ENCODE data around the gene NOL3.

NOL3 gene

DNA sequence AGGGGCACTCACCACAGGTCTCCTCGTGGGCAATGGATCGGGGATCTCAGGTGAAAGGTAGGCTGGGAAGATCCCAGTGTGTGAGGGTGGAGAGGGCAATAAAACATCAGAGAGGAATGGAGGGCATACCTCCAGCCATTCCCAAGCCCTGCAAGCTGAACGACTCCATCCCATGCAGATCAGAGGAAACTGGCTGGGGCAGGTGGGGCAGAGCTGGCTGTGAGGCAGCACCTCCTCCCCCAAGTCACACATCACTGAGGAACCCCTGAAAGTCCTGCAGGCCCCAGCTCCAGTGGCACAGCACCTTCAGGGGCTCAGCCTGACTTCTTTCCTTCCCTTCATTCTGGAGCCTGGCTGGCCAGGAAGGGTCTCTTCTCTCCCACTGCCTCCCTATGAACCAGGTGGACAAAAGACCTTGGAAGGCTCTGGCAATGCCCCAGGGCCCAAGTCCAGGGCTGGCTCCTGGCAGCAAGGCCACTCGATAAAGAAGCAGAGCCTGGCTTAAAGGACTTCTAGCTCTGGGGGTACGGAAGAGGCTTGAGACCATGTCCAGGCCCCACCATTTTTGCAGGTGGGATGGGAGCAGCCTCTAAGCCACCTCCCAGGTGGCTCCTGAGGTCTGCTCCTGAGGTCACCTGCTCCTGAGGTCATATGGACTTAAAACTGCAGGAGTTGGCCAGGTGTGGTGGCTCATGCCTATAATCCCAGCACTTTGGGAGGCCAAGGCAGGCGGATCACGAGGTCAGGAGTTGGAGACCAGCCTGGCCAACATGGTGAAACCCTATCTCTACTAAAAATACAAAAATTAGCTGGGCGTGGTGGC is 43.1 kb downstream of the NOL3 start:
- H3K27me3 ChIP-seq (ENCODE audit: insufficient read depth, poor library complexity, severe bottlenecking) = no peaks in the 10 kb centered on the region
- ATAC-seq (ENCODE audit: low read depth) (peak; percentile 4), DNase-seq (ENCODE audit: low spot score) (no peak)
- no peaks in the 10 kb centered on the region for H3K36me3 ChIP-seq (ENCODE audit: low read depth)
- TF ChIP-seq, protein P1, sequence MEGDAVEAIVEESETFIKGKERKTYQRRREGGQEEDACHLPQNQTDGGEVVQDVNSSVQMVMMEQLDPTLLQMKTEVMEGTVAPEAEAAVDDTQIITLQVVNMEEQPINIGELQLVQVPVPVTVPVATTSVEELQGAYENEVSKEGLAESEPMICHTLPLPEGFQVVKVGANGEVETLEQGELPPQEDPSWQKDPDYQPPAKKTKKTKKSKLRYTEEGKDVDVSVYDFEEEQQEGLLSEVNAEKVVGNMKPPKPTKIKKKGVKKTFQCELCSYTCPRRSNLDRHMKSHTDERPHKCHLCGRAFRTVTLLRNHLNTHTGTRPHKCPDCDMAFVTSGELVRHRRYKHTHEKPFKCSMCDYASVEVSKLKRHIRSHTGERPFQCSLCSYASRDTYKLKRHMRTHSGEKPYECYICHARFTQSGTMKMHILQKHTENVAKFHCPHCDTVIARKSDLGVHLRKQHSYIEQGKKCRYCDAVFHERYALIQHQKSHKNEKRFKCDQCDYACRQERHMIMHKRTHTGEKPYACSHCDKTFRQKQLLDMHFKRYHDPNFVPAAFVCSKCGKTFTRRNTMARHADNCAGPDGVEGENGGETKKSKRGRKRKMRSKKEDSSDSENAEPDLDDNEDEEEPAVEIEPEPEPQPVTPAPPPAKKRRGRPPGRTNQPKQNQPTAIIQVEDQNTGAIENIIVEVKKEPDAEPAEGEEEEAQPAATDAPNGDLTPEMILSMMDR (IDR thresholded peaks at IDR 0.05; ENCODE audit: poor library complexity, severe bottlenecking) = no peak
- peaks cover 30% of the 10 kb centered on the region for H3K4me1 ChIP-seq (ENCODE audit: insufficient read depth, poor library complexity, severe bottlenecking)
- no peak overlapping the region for H3K4me3 ChIP-seq (ENCODE audit: severe bottlenecking)
- peak overlapping the region; percentile 95 for H3K27ac ChIP-seq (ENCODE audit: poor library complexity, severe bottlenecking)
- H3K9me3 ChIP-seq (ENCODE audit: severe bottlenecking) = no peaks in the 10 kb centered on the region

DNA sequence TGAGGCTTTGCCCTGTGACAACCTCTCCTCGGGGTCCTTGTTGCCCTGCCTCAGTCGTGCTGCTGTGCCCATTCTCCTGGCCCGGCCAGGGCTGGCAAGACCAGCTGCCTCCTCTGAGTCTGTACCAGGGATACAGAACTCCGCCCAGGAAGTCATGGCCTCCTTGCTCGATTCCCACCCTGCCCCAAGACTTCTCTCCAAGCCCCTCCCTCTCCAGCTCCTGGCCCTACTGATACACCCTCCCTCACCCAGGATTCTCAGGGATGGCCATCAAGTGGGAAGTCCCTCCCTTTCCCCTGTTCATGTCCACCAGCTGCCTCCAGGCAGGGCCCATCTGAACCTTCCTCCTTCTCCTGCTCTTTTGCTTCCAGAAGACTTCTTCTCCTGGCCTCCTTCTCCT is 45.4 kb downstream of the NOL3 start:
- Histone ChIP-seq H3K9me3 (ENCODE audit: severe bottlenecking) (no peaks in the 10 kb centered on the region), H3K4me3 (ENCODE audit: severe bottlenecking) (no peak overlapping the region), H3K36me3 (ENCODE audit: low read depth) (no peaks in the 10 kb centered on the region), H3K27me3 (ENCODE audit: insufficient read depth, poor library complexity, severe bottlenecking) (no peaks in the 10 kb centered on the region), H3K27ac (ENCODE audit: poor library complexity, severe bottlenecking) (no peak overlapping the region), H3K4me1 (ENCODE audit: insufficient read depth, poor library complexity, severe bottlenecking) (peaks cover 25% of the 10 kb centered on the region)
- ATAC-seq (ENCODE audit: low read depth) (no peak), DNase-seq (ENCODE audit: low spot score) (no peak)
- TF ChIP-seq, protein P1 (IDR thresholded peaks at IDR 0.05; ENCODE audit: poor library complexity, severe bottlenecking) = no peak

DNA sequence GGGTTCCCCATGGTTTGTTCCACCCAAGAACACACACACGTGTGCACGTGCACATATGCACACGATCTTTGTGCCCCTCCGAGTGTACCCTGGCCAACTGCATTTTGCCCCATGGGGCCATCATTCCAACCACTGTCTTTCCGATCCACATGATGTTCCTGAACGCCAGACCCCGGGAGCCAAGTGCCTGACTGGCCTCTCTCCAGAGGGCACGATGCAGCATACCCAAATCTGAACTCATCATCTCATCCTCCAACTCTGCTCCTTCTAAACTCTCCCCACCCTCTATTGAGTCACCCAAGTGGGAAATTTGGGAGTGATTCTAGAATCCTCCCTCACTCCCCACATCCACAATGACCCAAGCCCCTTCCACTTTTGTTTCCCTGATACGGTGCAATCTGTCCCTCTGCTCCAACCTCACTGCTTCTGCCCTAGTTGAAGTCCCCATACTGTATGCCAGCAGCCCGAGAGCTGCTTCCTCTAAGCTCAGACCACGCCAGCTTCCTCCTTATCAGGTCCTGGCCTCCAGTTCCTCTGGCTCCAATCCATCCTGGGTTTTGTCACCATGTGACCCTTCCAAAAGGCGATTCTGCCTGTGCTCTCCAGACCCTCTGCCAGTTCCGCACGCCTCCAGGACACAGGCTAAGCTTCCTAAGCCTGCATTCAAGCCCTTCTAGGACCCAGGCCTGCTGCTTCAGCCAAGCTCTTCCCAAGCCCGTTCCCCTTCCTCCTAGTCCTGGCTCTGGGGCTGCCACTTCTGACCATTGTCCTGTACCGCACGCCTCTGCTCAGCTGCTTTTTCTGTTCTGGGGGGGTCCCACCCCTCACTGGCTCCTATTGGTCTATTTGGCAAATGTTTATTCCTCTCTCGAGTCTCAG is 46.5 kb downstream of the NOL3 start:
- H3K9me3 ChIP-seq (ENCODE audit: severe bottlenecking) = no peaks in the 10 kb centered on the region
- H3K4me1 ChIP-seq (ENCODE audit: insufficient read depth, poor library complexity, severe bottlenecking) = peaks cover 24% of the 10 kb centered on the region
- TF ChIP-seq, protein P1 (IDR thresholded peaks at IDR 0.05; ENCODE audit: poor library complexity, severe bottlenecking) = no peak
- H3K36me3 ChIP-seq (ENCODE audit: low read depth) = no peaks in the 10 kb centered on the region
- H3K27me3 ChIP-seq (ENCODE audit: insufficient read depth, poor library complexity, severe bottlenecking) = no peaks in the 10 kb centered on the region
- ATAC-seq (ENCODE audit: low read depth) (no peak), DNase-seq (ENCODE audit: low spot score) (no peak)
- no peak overlapping the region for H3K27ac ChIP-seq (ENCODE audit: poor library complexity, severe bottlenecking)
- no peak overlapping the region for H3K4me3 ChIP-seq (ENCODE audit: severe bottlenecking)

DNA sequence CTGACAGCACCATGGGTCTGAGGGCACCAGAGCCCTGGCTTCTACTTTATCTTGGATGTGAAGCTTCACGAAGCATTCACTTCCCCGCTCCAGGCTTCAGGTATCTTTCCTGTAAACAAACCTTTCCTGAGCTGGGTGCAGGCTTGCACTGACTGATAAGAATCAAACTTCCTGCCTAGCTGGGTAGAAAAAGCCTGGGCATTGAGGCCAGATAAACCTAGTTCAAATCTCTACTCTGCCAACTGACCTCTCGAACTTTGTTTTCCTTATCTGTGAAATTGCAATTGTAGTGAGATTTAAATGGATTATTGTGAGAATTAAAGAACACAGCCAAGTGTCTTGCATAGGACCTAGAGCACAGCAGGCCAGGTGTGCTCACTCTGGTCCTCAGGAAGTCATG is 53.7 kb downstream of the NOL3 start:
- no peak overlapping the region for H3K4me3 ChIP-seq (ENCODE audit: severe bottlenecking)
- ATAC-seq (ENCODE audit: low read depth) = no peak
- H3K27ac ChIP-seq (ENCODE audit: poor library complexity, severe bottlenecking) = no peak overlapping the region
- no peaks in the 10 kb centered on the region for H3K9me3 ChIP-seq (ENCODE audit: severe bottlenecking)
- TF ChIP-seq, protein P1 (IDR thresholded peaks at IDR 0.05; ENCODE audit: poor library complexity, severe bottlenecking) = no peak
- H3K36me3 ChIP-seq (ENCODE audit: low read depth) = peaks cover 13% of the 10 kb centered on the region
- no peak for DNase-seq (ENCODE audit: low spot score)
- H3K27me3 ChIP-seq (ENCODE audit: insufficient read depth, poor library complexity, severe bottlenecking) = no peaks in the 10 kb centered on the region
- H3K4me1 ChIP-seq (ENCODE audit: insufficient read depth, poor library complexity, severe bottlenecking) = peaks cover 6% of the 10 kb centered on the region

Data from RWPE2 (cell line).